Adrenal gland (tissue), 12 donors: Measurements from ENCODE around the gene NFATC3. TPM values are rescaled to one million over a fixed set of nuclear protein-coding genes. Genes with fewer than 3 reads are reported as not detected.
"Not testable (repeated sequence)": the region's sequence is repeated elsewhere in the genome, so short reads cannot be mapped to it uniquely, and the experiment has no call there.

Experiments
- DNase-seq, 7 donors: peaks; one replicate each; pipeline ENCODE4 v3.0.0-alpha.2; 2019 to 2020
- H3K27ac ChIP-seq, 5 donors: fragments of 200-600 bp; sonication (generic) in 4 of 5; 1 replicate in 3 of 5; 2 replicates in 2 of 5; pipeline versions ENCODE4 v1.5.1 to v1.8.0; 2016 to 2020; ENCODE audit warnings: mild to moderate bottlenecking in 1 of 5
- H3K27me3 ChIP-seq: fragments of 200-600 bp; 2 replicates; pipeline ENCODE4 v1.8.0; 2021
- H3K36me3 ChIP-seq, 2 donors: fragments of 200-600 bp; replicated peaks in 1 of 2; 1 replicate in 1 of 2; 2 replicates in 1 of 2; pipeline versions ENCODE4 v1.5.1 to v1.8.0; 2018 to 2022
- H3K4me1 ChIP-seq, 2 donors: fragments of 200-600 bp; replicated peaks in 1 of 2; 1 replicate in 1 of 2; 2 replicates in 1 of 2; pipeline versions ENCODE4 v1.5.1 to v1.8.0; 2018 to 2021
- H3K4me3 ChIP-seq, 4 donors: fragments of 200-600 bp; sonication (generic) in 3 of 4; one replicate each; pipeline ENCODE4 v1.5.1; 2016 to 2018
- H3K9me3 ChIP-seq, 3 donors: fragments of 200-600 bp; sonication (generic) in 1 of 3; replicated peaks in 1 of 3; 1 replicate in 2 of 3; 2 replicates in 1 of 3; pipeline versions ENCODE4 v1.5.1 to v1.8.0; 2016 to 2021
- POLR2A ChIP-seq, 2 donors: fragments of 450-650 bp; IDR thresholded peaks; one replicate each; pipeline ENCODE4 v1.6.1; 2017; ENCODE audit warnings: antibody characterized with exemption in 2 of 2, mild to moderate bottlenecking in 2 of 2, moderate library complexity in 1 of 2
- WGBS, 4 donors: extraction: QIAGEN DNeasy Blood & Tissue Kit in 2 of 4; methylation state at CpG; one replicate each; pipeline versions ENCODE4 v1.1.5 to v1.1.7; 2013 to 2017; 5-methylcytosine and 5-hydroxymethylcytosine counted together
- intact Hi-C, 2 donors: fragments of 100-400 bp; cut with DNase I; formaldehyde crosslinking; loops; one replicate each; pipeline versions ENCODE4 v1.14.1 to v1.15.0; 2022 to 2023
- polyA plus RNA-seq, 3 donors: library from polyadenylated mRNA; stranded (reverse); fragments of 200-250 nt in 2 of 3; fragments of 350-450 nt in 1 of 3; fragmentation: Illumina TruSeq in 1 of 3; extraction: RNeasy Lipid Tissue Mini Kit (QIAGEN cat#74804) in 1 of 3; gene quantifications; one replicate each; pipeline ENCODE4 v1.2.3, GENCODE V29; 2013 to 2014
- total RNA-seq, 9 donors: library from RNA; depleted of rRNA in 4 of 9; stranded (reverse); fragments of >200 nt in 4 of 9; fragments of 120-200 nt in 1 of 9; fragmentation: NEBNext Ultra II Directional in 1 of 9; extraction: Animal tissue kit (Norgen Biotek cat#: 25700) in 1 of 9; gene quantifications; one replicate each; pipeline versions ENCODE4 v1.1.0 to v1.2.4, GENCODE V29; 2013 to 2023
- TF ChIP-seq, protein P1 (sequence below), 6 experiments: fragments of 450-650 bp in 4 of 6; fragments of 200-600 bp in 2 of 6; sonication (generic) in 1 of 6; IDR thresholded peaks; 1 replicate in 5 of 6; 2 replicates in 1 of 6; pipeline versions ENCODE4 v1.5.1 to v1.8.0; 2016 to 2021; ENCODE audit warnings: antibody characterized with exemption in 6 of 6, mild to moderate bottlenecking in 2 of 6, moderate library complexity in 1 of 6
- donor health status: healthy with polysubstance abuse.
- donor health status: Bipolar disorder and iron deficiency.
- donor health status: DM: yes; HTN: yes; CAD: no.
- donor health status: DM: no; HTN: no; CAD: no.
- donor health status: DM: no; HTN: no; CAD: no.
- donor health status: DM: yes; HTN: yes; CAD: no.

NFATC3 gene
- total and polyA plus RNA-seq, 12 donors, result 6.6 to 81.2 (median 34.3) TPM

GRCh38 chr16:68090533-68090932 lies 5.4 kb downstream of the NFATC3 start:
- 55 to 69% (median 67%) methylated on average over 3 of the region's 3 CpGs for WGBS, 4 donors
- no peaks in the 10 kb centered on the region for H3K36me3 ChIP-seq
- H3K27ac ChIP-seq, result no peak overlapping the region
- no peak for TF ChIP-seq POLR2A (IDR thresholded peaks at IDR 0.05)
- TF ChIP-seq, protein P1, sequence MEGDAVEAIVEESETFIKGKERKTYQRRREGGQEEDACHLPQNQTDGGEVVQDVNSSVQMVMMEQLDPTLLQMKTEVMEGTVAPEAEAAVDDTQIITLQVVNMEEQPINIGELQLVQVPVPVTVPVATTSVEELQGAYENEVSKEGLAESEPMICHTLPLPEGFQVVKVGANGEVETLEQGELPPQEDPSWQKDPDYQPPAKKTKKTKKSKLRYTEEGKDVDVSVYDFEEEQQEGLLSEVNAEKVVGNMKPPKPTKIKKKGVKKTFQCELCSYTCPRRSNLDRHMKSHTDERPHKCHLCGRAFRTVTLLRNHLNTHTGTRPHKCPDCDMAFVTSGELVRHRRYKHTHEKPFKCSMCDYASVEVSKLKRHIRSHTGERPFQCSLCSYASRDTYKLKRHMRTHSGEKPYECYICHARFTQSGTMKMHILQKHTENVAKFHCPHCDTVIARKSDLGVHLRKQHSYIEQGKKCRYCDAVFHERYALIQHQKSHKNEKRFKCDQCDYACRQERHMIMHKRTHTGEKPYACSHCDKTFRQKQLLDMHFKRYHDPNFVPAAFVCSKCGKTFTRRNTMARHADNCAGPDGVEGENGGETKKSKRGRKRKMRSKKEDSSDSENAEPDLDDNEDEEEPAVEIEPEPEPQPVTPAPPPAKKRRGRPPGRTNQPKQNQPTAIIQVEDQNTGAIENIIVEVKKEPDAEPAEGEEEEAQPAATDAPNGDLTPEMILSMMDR (IDR thresholded peaks at IDR 0.05), result no peak
- H3K27me3 ChIP-seq, result no peaks in the 10 kb centered on the region
- intact Hi-C loops, result loop anchor here in 1 of 2 donors (10.0 kb wide), 1 partner anchor 144 kb away; the partner anchor contains the start of gene ESRP2
- no peaks in the 10 kb centered on the region for H3K9me3 ChIP-seq
- DNase-seq, result no peak
- H3K4me1 ChIP-seq, result peaks cover 24 to 82% of the 10 kb centered on the region in 2 donors
- H3K4me3 ChIP-seq, result no peak overlapping the region

- peaks cover 24 to 81% of the 10 kb centered on the region in 2 donors for H3K4me1 ChIP-seq
- no peak for DNase-seq
- H3K27me3 ChIP-seq, result no peaks in the 10 kb centered on the region
- TF ChIP-seq, protein P1 (IDR thresholded peaks at IDR 0.05), result no peak
- TF ChIP-seq POLR2A (IDR thresholded peaks at IDR 0.05), result no peak
- intact Hi-C loops, result loop anchor here in 1 of 2 donors (10.0 kb wide), 1 partner anchor 143 kb away; the partner anchor contains the start of gene ESRP2
- no peaks in the 10 kb centered on the region for H3K36me3 ChIP-seq
- no peak overlapping the region for H3K4me3 ChIP-seq
- H3K27ac ChIP-seq, result peak overlapping the region in 1 of 5 donors; percentile 23
- WGBS, 4 donors, result 95 to 97% (median 96%) methylated on average over 5 of the region's 5 CpGs
- H3K9me3 ChIP-seq, result no peaks in the 10 kb centered on the region
These were observed 6.5 kb downstream of the NFATC3 start for GRCh38 chr16:68091380-68092261.

DNA sequence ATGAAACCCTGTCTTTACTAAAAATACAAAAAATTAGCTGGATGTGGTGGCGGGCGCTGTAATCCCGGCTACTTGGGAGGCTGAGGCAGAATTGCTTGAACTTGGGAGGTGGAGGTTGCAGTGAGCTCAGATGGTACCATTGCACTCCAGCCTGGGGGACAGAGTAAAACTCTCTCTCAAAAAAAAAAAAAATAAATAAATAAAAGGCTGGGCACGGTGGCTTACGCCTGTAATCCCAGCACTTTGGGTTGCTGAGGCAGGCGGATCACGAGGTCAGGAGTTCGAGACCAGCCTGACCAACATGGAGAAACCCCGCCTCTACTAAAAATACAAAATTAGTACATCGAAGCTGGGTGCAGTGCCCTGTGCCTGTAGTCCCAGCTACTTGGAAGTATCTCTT lies 7.1 kb downstream of the NFATC3 start:
- not testable (repeated sequence) for H3K9me3 ChIP-seq, H3K36me3 ChIP-seq, H3K27me3 ChIP-seq, H3K27ac ChIP-seq, DNase-seq, H3K4me3 ChIP-seq
- intact Hi-C loops, result loop anchor here in 1 of 2 donors (10.0 kb wide), 1 partner anchor 143 kb away; the partner anchor contains the start of gene ESRP2
- H3K4me1 ChIP-seq, result peaks cover 21 to 74% of the 10 kb centered on the region in 2 donors
- 89 to 94% (median 92%) methylated on average over 10 of the region's 10 CpGs for WGBS, 4 donors

DNA sequence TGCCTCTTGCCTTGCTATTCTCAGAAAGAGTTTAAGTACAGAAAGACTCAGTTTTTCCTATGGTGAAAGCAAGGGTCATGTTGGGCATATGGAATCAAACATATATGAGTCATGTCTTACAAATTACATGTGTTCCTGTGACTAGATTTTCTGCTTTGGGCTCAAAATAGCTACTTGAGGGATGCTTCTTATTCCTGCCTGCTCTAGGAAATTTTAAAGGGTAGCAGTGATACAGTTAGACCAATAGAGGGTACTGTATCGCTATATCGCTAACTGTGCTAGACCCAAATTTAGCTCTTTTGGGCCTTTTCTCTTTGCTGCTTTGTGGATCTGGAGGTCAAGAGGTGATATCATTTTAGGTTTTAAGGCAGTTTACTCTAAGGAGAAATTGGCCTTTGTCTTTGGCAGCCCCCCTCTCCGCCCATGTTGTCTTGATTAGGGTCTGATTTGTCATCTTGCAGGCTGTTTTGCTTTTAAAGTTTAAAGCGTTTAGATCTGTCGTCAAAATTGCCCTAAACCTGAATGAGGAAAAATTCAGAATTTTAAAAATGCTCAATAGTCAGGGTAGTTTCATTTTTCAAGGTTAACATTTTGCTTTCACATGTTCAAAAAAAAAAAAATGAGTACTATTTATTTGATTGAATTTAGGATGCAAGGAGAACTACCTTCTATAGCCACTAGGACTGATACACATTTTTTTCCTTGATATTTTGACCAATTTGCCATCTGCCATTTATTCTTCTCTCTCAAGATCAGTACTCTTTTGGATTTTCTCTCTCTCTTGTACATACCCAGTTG lies 8.8 kb downstream of the NFATC3 start:
- no peak for DNase-seq
- intact Hi-C loops, result loop anchor here in 1 of 2 donors (10.0 kb wide), 1 partner anchor 141 kb away; the partner anchor contains the start of gene ESRP2
- no peaks in the 10 kb centered on the region for H3K27me3 ChIP-seq
- H3K36me3 ChIP-seq, result no peaks in the 10 kb centered on the region
- 57 to 65% (median 61%) methylated on average over 5 of the region's 5 CpGs for WGBS, 4 donors
- H3K4me1 ChIP-seq, result peaks cover 21 to 58% of the 10 kb centered on the region in 2 donors
- no peaks in the 10 kb centered on the region for H3K9me3 ChIP-seq
- H3K27ac ChIP-seq, result no peak overlapping the region
- H3K4me3 ChIP-seq, result no peak overlapping the region
- TF ChIP-seq, protein P1 (IDR thresholded peaks at IDR 0.05), result peak; percentile 16 to 58 (median 52)
- TF ChIP-seq POLR2A (IDR thresholded peaks at IDR 0.05), result no peak
